Activated naive CD4-positive, alpha-beta T cell treated with anti-CD3 and anti-CD28 coated beads, Interleukin-2, amount 50 U/mL, for 72 hours (primary cell): Measurements from ENCODE around the gene RBM12. TPM values are rescaled to one million over a fixed set of nuclear protein-coding genes. Genes with fewer than 3 reads are reported as not detected.

ENCODE experiments used
- ATAC-seq, 2 donors: fragments of 150-1000 bp; cut with Tn5 transposase; 2 replicates each; pipeline ENCODE4 v1.10.0; 2021; ENCODE audit warnings: mild to moderate bottlenecking in 2 of 2, moderate library complexity in 2 of 2
- DNase-seq, 2 donors: peaks; one replicate each; pipeline ENCODE4 v3.0.0; 2021 to 2022; ENCODE audit warnings: low spot score in 2 of 2
- H3K27ac Mint-ChIP-seq, 2 donors: one replicate each; pipeline ENCODE4 v1.8.0; 2022; ENCODE audit warnings: mild to moderate bottlenecking in 2 of 2, mixed read lengths in 2 of 2
- H3K36me3 Mint-ChIP-seq, 2 donors: one replicate each; pipeline ENCODE4 v1.8.0; 2022; ENCODE audit warnings: mixed read lengths in 2 of 2
- H3K9me3 Mint-ChIP-seq, 2 donors: one replicate each; pipeline ENCODE4 v1.8.0; 2022; ENCODE audit warnings: mixed read lengths in 2 of 2
- total RNA-seq, 2 donors: library from RNA; stranded (reverse); gene quantifications; one replicate each; pipeline ENCODE4 v1.2.3, GENCODE V29; 2022

The RBM12 gene
- total RNA-seq, 2 donors from 2014 or later = 110 to 116 TPM

- H3K9me3 Mint-ChIP-seq = no peaks in the 10 kb centered on the region
Measured at GRCh38 chr20:35669681-35670080, 5.0 kb upstream of the RBM12 start.

GRCh38 chr20:35669221-35669620 is 4.5 kb upstream of the RBM12 start:
- H3K9me3 Mint-ChIP-seq = no peaks in the 10 kb centered on the region
- DNase-seq (no peak), ATAC-seq (no peak)
- H3K27ac Mint-ChIP-seq = no peak overlapping the region
- peaks cover 16 to 28% of the 10 kb centered on the region in 2 donors for H3K36me3 Mint-ChIP-seq

More at GRCh38 chr20:35669681-35670080, 5.0 kb upstream of the RBM12 start:
- H3K27ac Mint-ChIP-seq = peak overlapping the region in 1 of 2 donors; percentile 9
- ATAC-seq (no peak), DNase-seq (no peak)
- H3K36me3 Mint-ChIP-seq = peaks cover 11 to 23% of the 10 kb centered on the region in 2 donors

GRCh38 chr20:35665949-35666288 is 1.2 kb upstream of the RBM12 start:
- Mint-ChIP-seq H3K36me3 (peaks cover 32 to 33% of the 10 kb centered on the region in 2 donors), H3K9me3 (no peaks in the 10 kb centered on the region), H3K27ac (peak overlapping the region in 1 of 2 donors; percentile 100)
- ATAC-seq (no peak), DNase-seq (no peak)

DNA sequence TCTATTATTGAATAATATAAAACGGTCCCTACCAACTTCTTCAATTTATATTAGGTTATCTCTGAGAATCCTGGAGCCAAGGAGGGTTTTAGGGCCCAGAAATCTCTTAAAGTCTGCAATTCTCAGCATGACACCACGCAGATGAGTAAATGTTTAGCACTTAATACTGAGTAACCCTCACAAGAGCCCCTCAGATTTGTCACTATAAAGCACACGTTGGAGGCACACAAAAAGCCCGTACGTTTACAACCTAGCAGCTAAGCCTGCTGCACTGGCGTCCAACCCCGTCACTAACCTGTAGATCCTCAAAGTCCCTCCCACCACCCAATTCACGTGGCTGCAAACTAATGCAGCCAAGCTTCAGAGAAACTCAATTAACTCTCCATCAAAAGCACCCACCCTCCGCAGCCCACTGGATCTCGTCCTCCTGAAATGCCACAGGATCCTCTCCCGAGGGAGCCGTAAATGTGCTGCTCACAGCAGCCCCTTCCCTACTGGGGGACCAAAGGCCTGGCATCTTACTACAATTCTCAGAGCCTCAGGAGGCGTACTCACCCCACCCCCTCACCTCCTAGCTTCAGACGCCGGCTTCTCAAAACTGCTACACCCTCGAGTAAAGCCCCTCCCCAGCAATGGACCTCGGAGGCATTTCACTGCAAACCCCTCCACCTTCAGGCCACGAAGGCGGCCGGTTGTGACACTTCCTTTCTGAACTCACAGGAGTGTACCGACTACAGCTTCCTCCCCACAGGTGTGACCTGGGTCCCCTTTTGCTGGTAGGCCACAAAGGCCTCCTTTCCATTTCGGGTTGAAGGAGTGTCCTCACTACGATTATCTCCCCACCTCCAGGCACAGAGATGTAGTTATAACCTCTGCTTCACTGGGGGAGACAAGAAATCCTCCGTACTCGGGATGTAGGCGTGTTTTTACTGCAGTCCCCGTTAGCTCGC is 909 bp downstream of the RBM12 start:
- H3K36me3 Mint-ChIP-seq = peaks cover 25 to 50% of the 10 kb centered on the region in 2 donors
- ATAC-seq (peak; percentile 19 to 38), DNase-seq (peak; percentile 66 to 75)
- peak overlapping the region; percentile 99 to 100 for H3K27ac Mint-ChIP-seq
- H3K9me3 Mint-ChIP-seq = no peaks in the 10 kb centered on the region

GRCh38 chr20:35662551-35662950 is 2.1 kb downstream of the RBM12 start:
- ATAC-seq = peak; percentile 4 to 42
- Mint-ChIP-seq H3K9me3 (no peaks in the 10 kb centered on the region), H3K36me3 (peaks cover 25 to 54% of the 10 kb centered on the region in 2 donors), H3K27ac (peak overlapping the region; percentile 99 to 100)
- peak in 1 of 2 donors; percentile 33 for DNase-seq

DNA sequence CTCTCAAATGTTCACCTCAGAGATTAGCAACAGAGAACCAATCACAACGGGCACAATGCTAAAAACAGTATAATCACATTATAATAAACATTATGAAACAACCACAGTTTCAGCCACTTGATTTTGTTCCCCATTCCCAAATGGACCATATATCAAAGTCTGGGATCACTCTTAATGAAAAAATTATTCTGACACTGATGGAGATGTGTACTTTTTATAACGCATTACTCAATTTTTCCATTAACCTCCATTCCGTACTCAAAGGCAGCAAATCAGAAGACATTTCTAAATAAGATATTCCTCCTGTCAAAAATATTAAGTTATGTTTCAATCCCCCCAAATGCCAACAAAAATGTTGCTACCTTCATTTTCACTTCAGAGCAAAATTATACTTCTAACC is 2.8 kb downstream of the RBM12 start:
- Mint-ChIP-seq H3K27ac (peak overlapping the region; percentile 99 to 100), H3K36me3 (peaks cover 25 to 61% of the 10 kb centered on the region in 2 donors), H3K9me3 (no peaks in the 10 kb centered on the region)
- DNase-seq (no peak), ATAC-seq (no peak)

- ATAC-seq (peak; percentile 52 to 56), DNase-seq (no peak)
- peak overlapping the region; percentile 99 to 100 for H3K27ac Mint-ChIP-seq
- H3K9me3 Mint-ChIP-seq = no peaks in the 10 kb centered on the region
- H3K36me3 Mint-ChIP-seq = peaks cover 25 to 69% of the 10 kb centered on the region in 2 donors
Measured at GRCh38 chr20:35661053-35661452, 3.6 kb downstream of the RBM12 start.

DNA sequence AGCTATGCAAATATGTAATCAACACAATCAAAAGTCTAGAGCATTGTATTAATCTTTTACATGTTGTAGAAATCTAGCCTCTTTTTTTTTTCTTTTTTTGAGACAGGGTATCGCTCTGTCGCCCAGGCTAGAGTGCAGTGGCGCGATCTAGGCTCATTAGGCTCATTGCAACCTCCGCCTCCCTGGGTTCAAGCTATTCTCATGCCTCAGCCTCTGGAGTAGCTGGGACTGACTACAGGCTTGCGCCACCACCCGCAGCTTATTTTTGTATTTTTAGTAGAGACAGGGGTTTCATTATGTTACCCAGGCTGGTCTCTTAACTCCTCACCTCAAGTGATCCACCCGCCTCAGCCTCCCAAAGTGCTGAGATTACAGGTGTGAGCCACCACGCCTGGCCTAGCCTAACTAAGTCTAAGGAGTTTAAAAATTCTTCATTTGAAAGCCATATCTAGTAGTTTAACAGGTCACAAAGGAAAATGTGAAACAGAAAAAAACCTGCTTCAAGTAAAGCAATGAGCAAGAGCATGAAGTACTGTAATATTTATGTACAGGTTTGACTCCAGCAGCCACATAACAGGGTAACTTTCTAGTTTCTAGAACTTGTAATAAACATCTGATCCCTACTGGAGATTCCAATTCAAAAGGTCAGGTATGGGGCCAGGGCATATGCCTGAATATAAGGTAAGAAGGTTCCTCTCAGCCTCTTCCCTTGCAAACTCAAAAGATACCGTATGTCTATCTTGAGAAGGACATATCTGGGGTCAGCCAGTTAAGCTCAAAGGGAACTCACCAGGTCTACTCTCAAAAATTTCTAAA is 4.4 kb downstream of the RBM12 start:
- H3K27ac Mint-ChIP-seq = peak overlapping the region; percentile 99 to 100
- no peaks in the 10 kb centered on the region for H3K9me3 Mint-ChIP-seq
- ATAC-seq (peak; percentile 62 to 70), DNase-seq (peak in 1 of 2 donors; percentile 44)
- H3K36me3 Mint-ChIP-seq = peaks cover 25 to 74% of the 10 kb centered on the region in 2 donors

DNA sequence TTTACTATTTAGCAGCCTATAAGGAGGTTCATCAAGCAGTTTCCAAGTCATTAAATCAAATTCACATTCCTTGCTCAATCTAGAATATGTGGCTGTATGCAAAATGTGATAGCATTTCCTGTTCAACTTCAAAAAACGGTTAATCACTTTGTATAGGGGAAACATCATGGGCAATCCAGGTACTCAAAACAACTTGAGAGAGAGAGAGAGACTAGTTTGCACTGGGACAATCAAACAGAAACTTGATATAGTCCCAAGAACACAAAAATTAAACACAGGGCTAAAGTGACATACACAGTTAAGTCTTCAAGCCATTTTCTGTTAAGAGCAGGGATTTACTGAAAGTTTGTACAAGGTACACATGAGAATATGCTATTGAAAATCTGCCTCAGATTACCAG is 7.4 kb downstream of the RBM12 start:
- H3K9me3 Mint-ChIP-seq = no peaks in the 10 kb centered on the region
- peaks cover 0 to 49% of the 10 kb centered on the region in 2 donors for H3K36me3 Mint-ChIP-seq
- peak overlapping the region in 1 of 2 donors; percentile 18 for H3K27ac Mint-ChIP-seq

GRCh38 chr20:35654415-35654814 is 10.3 kb downstream of the RBM12 start:
- H3K36me3 Mint-ChIP-seq = peaks cover 0 to 43% of the 10 kb centered on the region in 2 donors
- H3K27ac Mint-ChIP-seq = no peak overlapping the region
- no peaks in the 10 kb centered on the region for H3K9me3 Mint-ChIP-seq

More for the DNA sequence above, 7.4 kb downstream of the RBM12 start:
- ATAC-seq (no peak), DNase-seq (no peak)

DNA sequence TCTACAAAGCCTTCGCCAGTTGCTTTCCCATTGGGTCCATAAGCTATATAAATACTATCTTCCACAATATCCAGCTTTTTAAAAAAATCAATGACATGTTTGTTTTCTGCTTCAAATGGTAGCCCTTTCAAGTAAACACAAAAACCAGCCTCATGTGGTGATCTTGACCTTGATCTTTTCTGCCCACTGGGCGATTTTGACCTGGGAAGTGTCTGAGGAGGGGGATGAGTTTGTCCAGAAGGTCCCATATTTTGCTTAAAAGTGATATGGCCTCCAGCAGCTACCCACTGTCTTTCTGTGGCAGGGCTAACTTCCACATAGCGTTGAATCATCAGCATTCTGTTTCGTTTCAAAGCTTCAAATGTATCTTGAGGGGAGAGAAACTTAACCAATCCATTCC is 10.8 kb downstream of the RBM12 start:
- ATAC-seq (no peak), DNase-seq (no peak)
- Mint-ChIP-seq H3K9me3 (no peaks in the 10 kb centered on the region), H3K27ac (no peak overlapping the region), H3K36me3 (peaks cover 0 to 42% of the 10 kb centered on the region in 2 donors)

More at GRCh38 chr20:35654415-35654814, 10.3 kb downstream of the RBM12 start:
- ATAC-seq (no peak), DNase-seq (no peak)

GRCh38 chr20:35653430-35653734 is 11.3 kb downstream of the RBM12 start:
- H3K9me3 Mint-ChIP-seq = no peaks in the 10 kb centered on the region
- no peak for ATAC-seq
- H3K36me3 Mint-ChIP-seq = peaks cover 0 to 43% of the 10 kb centered on the region in 2 donors

GRCh38 chr20:35652641-35653429 is 11.9 kb downstream of the RBM12 start:
- DNase-seq (no peak), ATAC-seq (no peak)
- H3K9me3 Mint-ChIP-seq = no peaks in the 10 kb centered on the region
- H3K27ac Mint-ChIP-seq = no peak overlapping the region
- H3K36me3 Mint-ChIP-seq = peaks cover 0 to 49% of the 10 kb centered on the region in 2 donors

More at GRCh38 chr20:35653430-35653734, 11.3 kb downstream of the RBM12 start:
- H3K27ac Mint-ChIP-seq = no peak overlapping the region
- DNase-seq = no peak

DNA sequence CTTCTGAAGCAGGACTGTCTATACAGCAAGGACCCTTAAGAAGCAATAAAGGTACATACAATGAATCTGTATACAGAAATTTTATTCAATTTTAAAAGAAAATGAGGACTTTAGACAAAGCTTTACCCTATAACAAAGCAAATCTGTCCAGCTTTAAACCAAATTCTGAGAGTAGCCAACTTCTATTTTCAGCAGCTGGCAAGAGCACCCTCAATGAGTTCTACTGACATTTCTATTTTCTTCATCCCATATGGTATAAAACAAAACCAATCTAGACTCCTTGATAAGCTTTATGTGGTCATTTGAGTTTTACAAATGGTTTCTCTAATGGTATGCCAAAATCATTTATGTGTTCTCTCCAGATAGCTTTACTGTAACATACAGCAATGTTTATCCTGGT is 12.7 kb downstream of the RBM12 start:
- no peaks in the 10 kb centered on the region for H3K9me3 Mint-ChIP-seq
- H3K36me3 Mint-ChIP-seq = peaks cover 0 to 46% of the 10 kb centered on the region in 2 donors

DNA sequence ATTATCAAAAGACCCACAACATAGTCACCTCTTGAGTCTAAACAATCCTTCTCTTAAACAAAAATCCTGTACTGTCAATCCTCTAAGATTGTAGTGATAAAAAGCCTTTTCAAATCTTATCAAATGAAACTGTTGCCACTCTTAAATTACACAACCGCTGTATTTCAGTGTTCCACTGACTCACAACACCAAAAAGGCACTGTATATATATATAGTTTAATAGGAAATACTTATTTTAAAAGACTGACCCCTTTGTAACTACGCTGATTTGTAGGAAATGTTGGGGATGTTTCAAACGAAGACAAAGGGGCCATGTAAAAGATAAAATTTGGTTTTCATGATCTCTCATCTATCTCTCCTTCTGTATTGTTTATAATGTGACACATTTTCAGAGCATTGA is 14.1 kb downstream of the RBM12 start:
- ATAC-seq = no peak
- H3K9me3 Mint-ChIP-seq = no peaks in the 10 kb centered on the region
- H3K27ac Mint-ChIP-seq = no peak overlapping the region
- no peak for DNase-seq
- peaks cover 0 to 32% of the 10 kb centered on the region in 2 donors for H3K36me3 Mint-ChIP-seq

More for the DNA sequence above, 12.7 kb downstream of the RBM12 start:
- H3K27ac Mint-ChIP-seq = no peak overlapping the region
- DNase-seq (no peak), ATAC-seq (no peak)

GRCh38 chr20:35648836-35649235 is 15.9 kb downstream of the RBM12 start:
- Mint-ChIP-seq H3K27ac (no peak overlapping the region), H3K36me3 (peaks cover 0 to 44% of the 10 kb centered on the region in 2 donors), H3K9me3 (no peaks in the 10 kb centered on the region)
- ATAC-seq (no peak), DNase-seq (no peak)
